Measurements from ENCODE around the gene TUBG2. TPM values are rescaled to one million over a fixed set of nuclear protein-coding genes. Genes with fewer than 3 reads are reported as not detected.

Gene TUBG2
- polyA plus RNA-seq, 3 donors = 24.7 to 41.1 (median 25.7) TPM

Other genes with a start within 250 kb of the TUBG2 start
- gene CAVIN1, start 236.0 kb upstream of the TUBG2 start, polyA plus RNA-seq (ENCODE audit: insufficient read length in 3 of 3) = 10 to 100 TPM; 58.3 to 77.9 (median 62.5) TPM
- 10 to 100 TPM; 53.4 to 73.9 (median 55.7) TPM for gene ATP6V0A1, start 200.4 kb upstream of the TUBG2 start, polyA plus RNA-seq (ENCODE audit: insufficient read length in 3 of 3)
- 10 to 100 TPM; 15.6 to 31.6 (median 26.4) TPM for gene NAGLU, start 123.0 kb upstream of the TUBG2 start, polyA plus RNA-seq (ENCODE audit: insufficient read length in 3 of 3)
- gene HSD17B1, start 106.4 kb upstream of the TUBG2 start, polyA plus RNA-seq (ENCODE audit: insufficient read length in 3 of 3) = 1 to 10 TPM; 3.4 to 5.9 (median 5.0) TPM
- gene COASY, start 97.1 kb upstream of the TUBG2 start, polyA plus RNA-seq (ENCODE audit: insufficient read length in 3 of 3) = 10 to 100 TPM; 59.8 to 66.8 (median 61.4) TPM
- gene MLX, start 92.2 kb upstream of the TUBG2 start, polyA plus RNA-seq (ENCODE audit: insufficient read length in 3 of 3) = 10 to 100 TPM; 33.2 to 36.1 (median 35.5) TPM
- gene PSMC3IP, start 81.6 kb upstream of the TUBG2 start, polyA plus RNA-seq (ENCODE audit: insufficient read length in 3 of 3) = 10 to 100 TPM; 16.0 to 22.9 (median 18.4) TPM
- 10 to 100 TPM; 44.7 to 65.3 (median 46.9) TPM for gene RETREG3, start 49.9 kb upstream of the TUBG2 start, polyA plus RNA-seq (ENCODE audit: insufficient read length in 3 of 3)
- 10 to 100 TPM; 49.6 to 66.9 (median 54.7) TPM for gene TUBG1, start 49.6 kb upstream of the TUBG2 start, polyA plus RNA-seq (ENCODE audit: insufficient read length in 3 of 3)
- 10 to 100 TPM; 14.4 to 18.9 (median 18.6) TPM for gene PLEKHH3, start 17.7 kb downstream of the TUBG2 start, polyA plus RNA-seq (ENCODE audit: insufficient read length in 3 of 3)
- gene CCR10, start 22.6 kb downstream of the TUBG2 start, polyA plus RNA-seq (ENCODE audit: insufficient read length in 3 of 3) = 1 to 10 TPM; 1.6 to 2.4 (median 1.7) TPM
- gene CNTNAP1, start 23.2 kb downstream of the TUBG2 start, polyA plus RNA-seq (ENCODE audit: insufficient read length in 3 of 3) = 1 to 10 TPM; 6.7 to 8.9 (median 8.7) TPM
- 10 to 100 TPM; 37.9 to 65.1 (median 41.3) TPM for gene EZH1, start 85.8 kb downstream of the TUBG2 start, polyA plus RNA-seq (ENCODE audit: insufficient read length in 3 of 3)
- gene RAMP2, start 101.9 kb downstream of the TUBG2 start, polyA plus RNA-seq (ENCODE audit: insufficient read length in 3 of 3) = 100 to 1,000 TPM in 1 of 3 donors, 10 to 100 TPM in 2; 80.9 to 101 (median 84.6) TPM
- 10 to 100 TPM; 80.6 to 93.2 (median 86.2) TPM for gene VPS25, start 114.2 kb downstream of the TUBG2 start, polyA plus RNA-seq (ENCODE audit: insufficient read length in 3 of 3)
- gene WNK4, start 121.3 kb downstream of the TUBG2 start, polyA plus RNA-seq (ENCODE audit: insufficient read length in 3 of 3) = 10 to 100 TPM in 1 of 3 donors, 1 to 10 TPM in 2; 7.1 to 16.8 (median 7.8) TPM
- gene COA3, start 139.4 kb downstream of the TUBG2 start, polyA plus RNA-seq (ENCODE audit: insufficient read length in 3 of 3) = 100 to 1,000 TPM; 150 to 167 (median 159) TPM
- 1 to 10 TPM; 1.4 to 3.4 (median 2.2) TPM for gene CNTD1, start 139.6 kb downstream of the TUBG2 start, polyA plus RNA-seq (ENCODE audit: insufficient read length in 3 of 3)
- gene BECN1, start 165.0 kb downstream of the TUBG2 start, polyA plus RNA-seq (ENCODE audit: insufficient read length in 3 of 3) = 10 to 100 TPM; 70.2 to 76.5 (median 74.2) TPM
- 100 to 1,000 TPM in 2 of 3 donors, 10 to 100 TPM in 1; 96.0 to 115 (median 110) TPM for gene PSME3, start 174.1 kb downstream of the TUBG2 start, polyA plus RNA-seq (ENCODE audit: insufficient read length in 3 of 3)
- gene AOC2, start 185.3 kb downstream of the TUBG2 start, polyA plus RNA-seq (ENCODE audit: insufficient read length in 3 of 3) = 1 to 10 TPM in 2 of 3 donors, under 1 TPM in 1; 0.92 to 1.5 (median 1.1) TPM
- gene AOC3, start 191.9 kb downstream of the TUBG2 start, polyA plus RNA-seq (ENCODE audit: insufficient read length in 3 of 3) = 1 to 10 TPM; 4.8 to 6.3 (median 5.3) TPM
- gene G6PC1, start 241.5 kb downstream of the TUBG2 start, polyA plus RNA-seq (ENCODE audit: insufficient read length in 3 of 3) = 1 to 10 TPM; 6.2 to 9.6 (median 9.5) TPM